G401 (cell line): Measurements from ENCODE around the gene PSPN. TPM values are rescaled to one million over a fixed set of nuclear protein-coding genes. Genes with fewer than 3 reads are reported as not detected.
A peak's percentile ranks its signal among the peaks of the same experiment; 100 is the strongest.
"Not testable (repeated sequence)": the region's sequence is repeated elsewhere in the genome, so short reads cannot be mapped to it uniquely, and the experiment has no call there.

ENCODE experiments used
- DNase-seq: peaks from one replicate; pipeline ENCODE4 v3.0.0-alpha.2; 2015; ENCODE audit warnings: low spot score
- in situ Hi-C: cut with HindIII; loops from 2 replicates; pipeline ENCODE4 v1.10.0; 2016; ENCODE audit warnings: low sequenced_read_pairs, mixed read lengths
- total RNA-seq: library from RNA; depleted of rRNA; stranded (reverse); fragments of >200 nt; shearing (Covaris generic); gene quantifications from 2 replicates; pipeline ENCODE4 v1.2.3, GENCODE V29; 2014

Gene PSPN
- total RNA-seq, 1 experiment from 2014 or later: 1.4 TPM

GRCh38 chr19:6409346-6409745 lies 33.6 kb upstream of the PSPN start:
- DNase-seq: no peak
- in situ Hi-C loops: no loop called here

DNA sequence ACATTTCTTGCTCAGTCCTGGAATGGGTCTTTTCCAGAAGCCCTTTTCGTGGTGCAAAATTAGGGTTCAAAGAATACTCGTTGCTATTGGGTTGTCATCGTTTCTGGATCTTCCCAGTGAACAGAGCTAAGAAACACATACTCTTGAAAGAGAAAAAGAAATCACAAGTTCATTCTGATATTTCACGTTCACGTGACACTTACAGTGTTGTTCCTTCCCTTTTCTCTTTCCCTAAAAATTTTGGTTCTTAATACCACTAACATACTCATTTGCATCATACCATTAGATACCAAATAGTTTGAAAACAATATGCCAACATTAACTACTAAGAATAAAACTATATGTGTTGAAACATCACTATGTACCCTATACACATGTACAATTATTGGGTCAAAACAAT lies 30.7 kb upstream of the PSPN start:
- in situ Hi-C loops: no loop called here
- DNase-seq: no peak

- DNase-seq: peak; percentile 86
- in situ Hi-C loops: no loop called here
Measured at GRCh38 chr19:6402837-6403608, 27.3 kb upstream of the PSPN start.

DNA sequence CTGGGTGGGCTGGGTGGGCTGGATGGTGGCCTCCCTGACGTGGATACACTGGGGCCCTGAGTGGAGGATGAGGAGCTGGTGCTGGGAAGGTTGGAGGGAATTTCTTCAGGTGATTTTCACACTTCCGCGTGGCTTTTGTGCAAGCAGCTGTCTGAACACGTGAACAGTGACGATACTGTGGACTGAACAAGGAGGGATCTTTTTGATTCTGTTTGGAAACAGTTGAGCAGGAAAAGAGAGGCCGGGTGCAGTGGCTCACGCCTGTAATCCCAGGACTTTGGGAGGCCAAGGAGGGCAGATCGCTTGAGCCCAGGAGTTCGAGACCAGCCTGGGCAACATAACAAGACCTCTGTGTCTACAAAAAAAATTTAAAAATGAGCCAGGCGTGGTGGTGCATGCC lies 26.3 kb upstream of the PSPN start:
- no peak for DNase-seq

DNA sequence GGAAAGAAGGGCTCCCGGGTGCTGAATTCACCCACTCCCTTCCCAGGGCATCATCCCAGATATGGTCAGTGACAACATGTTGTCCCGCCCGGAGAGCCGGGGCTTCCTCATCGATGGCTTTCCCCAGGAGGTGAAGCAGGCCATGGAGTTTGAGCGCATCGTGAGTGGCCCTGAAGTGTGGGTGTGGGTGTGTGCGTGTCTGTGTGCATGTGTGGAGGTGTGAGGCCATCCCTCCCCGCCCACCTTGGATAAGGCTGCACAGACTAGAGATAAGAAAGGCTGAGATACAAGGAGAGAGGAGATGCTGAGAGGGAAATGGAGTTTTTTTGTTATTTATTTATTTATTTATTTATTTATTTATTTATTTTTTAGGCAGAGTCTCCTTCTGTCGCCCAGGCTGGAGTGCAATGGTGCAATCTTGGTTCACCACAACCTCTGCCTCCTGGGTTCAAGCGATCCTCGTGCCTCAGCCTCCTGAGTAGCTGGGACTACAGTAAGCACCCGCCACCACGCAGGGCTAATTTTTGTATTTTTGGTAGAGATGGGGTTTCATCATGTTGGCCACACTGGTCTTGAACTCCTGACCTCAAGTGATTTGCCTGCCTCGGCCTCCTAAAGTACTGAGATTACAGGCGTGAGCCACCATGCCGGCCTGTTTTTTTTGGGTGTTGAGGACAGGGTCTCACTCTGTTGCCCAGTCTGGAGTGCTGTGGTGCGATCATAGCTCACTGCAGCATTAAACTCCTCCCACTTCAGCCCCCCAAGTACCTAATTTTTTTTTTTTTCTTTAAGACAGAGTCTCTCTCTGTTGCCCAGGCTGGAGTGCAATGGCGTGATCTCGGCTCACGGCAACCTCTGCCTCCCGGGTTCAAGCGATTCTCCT lies 24.6 kb upstream of the PSPN start:
- in situ Hi-C loops: not testable (repeated sequence)

More for the DNA sequence above, 26.3 kb upstream of the PSPN start:
- in situ Hi-C loops: no loop called here

DNA sequence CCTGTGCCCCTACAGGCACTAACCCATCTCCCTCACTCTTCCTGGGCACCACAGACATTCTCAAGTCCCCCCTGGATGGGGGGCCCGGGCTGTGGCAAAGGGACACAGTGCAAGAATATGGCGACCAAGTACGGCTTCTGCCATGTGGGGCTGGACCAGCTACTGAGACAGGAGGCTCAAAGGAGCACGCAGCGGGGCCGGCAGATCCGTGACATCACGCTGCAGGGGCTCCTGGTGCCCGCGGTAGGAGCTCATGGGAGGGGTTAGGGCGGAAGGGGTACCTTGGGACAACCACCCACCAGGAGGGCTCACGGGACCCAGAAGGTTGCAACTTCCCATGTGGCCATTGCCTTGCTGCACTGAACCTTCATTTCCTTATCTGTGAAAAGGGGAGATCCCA lies 20.6 kb upstream of the PSPN start:
- in situ Hi-C loops: no loop called here
- DNase-seq: no peak

More for the DNA sequence above, 24.6 kb upstream of the PSPN start:
- DNase-seq: not testable (repeated sequence)

DNA sequence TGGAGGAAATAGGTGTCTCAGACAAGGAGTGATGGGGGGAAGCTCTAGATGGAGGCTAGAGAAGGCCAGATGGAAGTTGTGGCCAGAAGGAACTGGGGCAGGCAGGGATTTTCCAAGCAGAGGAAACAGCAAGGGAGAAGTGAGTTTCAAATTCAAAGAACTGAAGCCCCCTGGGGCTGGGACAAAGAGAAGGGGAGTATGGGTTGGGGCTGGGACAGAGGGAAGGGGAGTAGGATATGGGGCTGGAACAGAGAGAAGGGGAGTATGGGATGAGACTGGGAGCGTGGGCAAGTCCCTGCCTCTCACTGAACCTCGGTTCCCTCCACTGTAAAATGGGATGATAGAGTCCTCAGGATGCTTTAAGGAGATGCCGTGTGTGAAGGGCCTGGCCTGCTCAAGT lies 19.1 kb upstream of the PSPN start:
- in situ Hi-C loops: no loop called here
- DNase-seq: no peak

DNA sequence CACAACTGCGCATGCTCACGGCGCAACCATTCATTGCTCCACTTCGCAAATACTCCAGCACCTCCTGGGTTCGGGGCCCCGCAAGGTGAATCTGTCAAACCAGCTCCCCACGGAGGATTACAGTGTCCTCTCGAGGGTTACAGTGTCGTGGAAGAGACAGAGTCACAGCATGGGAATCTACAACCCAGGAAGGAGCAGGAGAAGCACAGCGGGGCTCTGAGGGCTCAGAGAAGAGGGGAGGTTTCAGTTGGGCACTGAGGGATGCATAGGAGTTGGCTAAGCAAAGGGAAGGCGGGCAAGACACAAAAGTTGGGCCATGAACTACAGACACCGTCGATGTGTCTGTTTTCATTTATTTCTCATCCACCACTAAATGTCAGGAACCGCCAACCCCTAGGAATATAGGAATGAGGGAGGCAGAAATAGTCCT lies 18.3 kb upstream of the PSPN start:
- no peak for DNase-seq
- in situ Hi-C loops: no loop called here

DNA sequence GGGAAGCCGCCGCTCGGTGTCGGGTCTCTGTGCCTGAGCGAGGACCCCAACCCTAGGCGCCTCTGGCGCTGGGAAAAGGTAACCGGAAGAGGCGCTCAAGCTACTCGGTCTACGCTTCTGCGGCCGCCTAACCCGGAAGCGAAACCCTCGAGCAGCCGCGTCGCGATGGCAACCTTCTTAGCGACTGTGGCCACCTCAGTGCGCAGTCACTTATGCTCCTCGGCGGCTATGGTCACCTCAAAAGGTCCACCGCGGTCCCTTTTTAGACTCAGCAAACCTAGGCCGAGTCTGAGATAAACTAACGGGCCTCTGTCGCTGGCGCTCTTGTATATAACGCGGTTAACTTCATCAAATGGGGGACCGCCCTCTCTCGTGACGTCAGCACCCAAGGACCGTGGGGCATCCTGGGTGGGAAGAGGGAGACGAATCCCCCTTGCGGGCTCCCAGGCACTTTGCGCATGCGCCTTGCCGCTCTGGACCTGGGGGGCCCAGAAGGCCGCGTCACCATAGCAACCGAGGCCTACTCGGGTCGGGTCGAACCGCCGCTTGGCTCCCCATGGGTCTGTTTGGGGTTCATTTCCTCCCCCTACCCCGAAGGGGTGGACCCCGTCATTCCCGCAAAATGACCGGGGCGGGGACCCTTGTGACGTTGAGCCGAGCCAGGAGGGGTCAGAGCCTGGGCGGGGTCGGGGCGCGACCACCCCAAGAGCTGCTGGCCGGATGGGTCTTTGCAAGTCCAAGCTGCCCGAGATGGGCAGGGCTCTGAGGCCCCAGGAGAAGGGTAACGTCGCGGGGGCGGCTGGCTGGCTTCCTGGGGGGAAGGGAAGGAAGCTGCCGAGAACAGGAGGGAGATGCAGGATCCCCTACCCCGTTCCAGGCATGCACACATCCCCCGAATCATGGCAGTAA lies 17.6 kb upstream of the PSPN start, which contains the start of gene GTF2F1:
Gene GTF2F1, minus strand, starts transcription at position 91 of the 909 bp plus-strand sequence. CDS start 169 bp downstream, outside the sequence.
- in situ Hi-C loops: no loop called here
- peak; percentile 98 for DNase-seq

DNA sequence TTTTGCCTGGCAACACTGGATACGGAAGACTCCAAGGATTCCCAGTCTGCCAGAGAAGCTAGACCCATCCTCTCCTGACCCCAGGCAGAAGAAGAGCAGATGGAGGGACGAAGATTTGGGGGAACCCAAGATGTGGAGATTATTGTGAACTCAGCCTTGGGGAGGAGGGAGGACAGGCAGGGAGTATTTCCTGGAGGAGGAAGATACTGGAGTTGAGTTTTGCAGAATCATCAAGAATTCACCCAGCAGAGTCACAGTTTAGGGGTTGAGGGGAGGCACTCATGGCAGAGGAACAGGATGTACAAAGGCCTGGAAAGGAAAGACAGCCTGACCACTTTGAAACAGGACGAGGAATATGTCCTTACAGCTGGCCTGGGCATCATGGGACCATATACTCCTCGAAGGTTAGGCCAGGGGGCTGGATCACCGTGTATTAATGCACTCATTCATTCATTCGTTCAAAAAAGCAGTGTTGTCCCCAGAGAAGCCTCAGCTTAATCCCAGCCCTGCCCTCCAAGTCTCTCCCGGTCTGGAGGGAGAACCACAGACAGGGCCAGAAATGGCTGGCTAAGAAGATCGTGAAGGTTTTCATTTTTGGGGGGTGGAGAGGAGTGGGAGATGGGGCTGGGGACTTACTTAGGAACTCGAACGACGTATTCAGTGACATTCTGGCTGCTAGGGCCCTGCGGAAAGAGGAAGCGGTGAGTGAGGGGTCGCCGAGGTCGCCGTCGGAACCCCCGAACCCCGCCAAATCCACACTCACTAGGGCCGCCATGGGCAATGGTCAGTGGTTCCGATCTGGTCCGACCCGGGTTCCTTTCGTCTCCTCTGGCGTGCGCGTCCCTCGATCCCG lies 16.7 kb upstream of the PSPN start:
- no peak for DNase-seq
- in situ Hi-C loops: no loop called here

DNA sequence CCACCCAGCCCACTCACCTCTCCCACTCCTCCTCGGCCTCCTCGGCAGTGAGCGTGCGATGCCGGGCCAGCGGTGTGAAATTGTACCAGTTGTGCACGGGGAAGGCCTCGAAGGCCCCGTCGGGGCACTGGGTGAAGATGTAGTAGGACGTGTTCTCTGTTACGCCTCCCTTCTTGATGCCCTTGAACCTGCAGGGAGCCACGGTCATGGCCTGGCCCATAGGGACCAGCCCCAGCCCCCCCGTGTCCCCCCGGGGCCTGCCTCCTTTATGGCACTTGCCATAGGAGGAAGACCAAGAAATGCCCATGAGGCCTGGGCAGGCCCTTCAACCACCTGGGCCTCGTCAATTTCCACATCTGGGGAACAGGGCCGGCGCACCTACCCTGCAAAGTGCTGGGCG lies 11.6 kb upstream of the PSPN start:
- no peak for DNase-seq
- in situ Hi-C loops: no loop called here

GRCh38 chr19:6384381-6384780 lies 8.6 kb upstream of the PSPN start:
- in situ Hi-C loops: no loop called here
- no peak for DNase-seq

DNA sequence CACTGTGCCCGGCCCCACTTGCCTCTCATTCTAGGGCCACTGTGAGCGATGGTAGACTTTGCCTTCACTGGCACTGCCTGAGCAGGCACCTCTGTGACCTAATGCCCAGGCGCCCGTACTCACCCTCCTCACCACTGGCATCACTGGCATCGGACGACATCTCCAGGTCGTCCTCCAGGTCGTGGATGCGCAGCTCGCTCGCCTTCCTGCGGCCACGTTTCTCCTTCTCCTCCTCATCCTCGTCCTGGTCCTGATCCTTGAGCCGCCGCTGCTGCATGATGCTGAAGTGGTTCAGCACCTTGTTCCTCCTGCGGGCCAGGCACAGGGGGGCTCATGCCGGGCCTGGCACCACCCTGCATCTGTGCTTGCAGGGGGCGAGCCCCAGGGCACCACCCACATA lies 7.5 kb upstream of the PSPN start:
- no peak for DNase-seq
- in situ Hi-C loops: no loop called here

- in situ Hi-C loops: no loop called here
- no peak for DNase-seq
Measured at GRCh38 chr19:6381030-6381750, 5.5 kb upstream of the PSPN start.

GRCh38 chr19:6379744-6380143 lies 4.0 kb upstream of the PSPN start:
- in situ Hi-C loops: no loop called here

GRCh38 chr19:6378486-6378885 lies 2.8 kb upstream of the PSPN start:
- peak; percentile 96 for DNase-seq
- in situ Hi-C loops: no loop called here

More at GRCh38 chr19:6379744-6380143, 4.0 kb upstream of the PSPN start:
- no peak for DNase-seq

GRCh38 chr19:6378041-6378440 lies 2.3 kb upstream of the PSPN start:
- peak; percentile 71 for DNase-seq
- in situ Hi-C loops: no loop called here
